Measurements from ENCODE around the gene MED15.

- no peak for TF ChIP-seq POLR2AphosphoS5 (IDR thresholded peaks at IDR 0.05; ENCODE audit: low read depth)
- no peak for TF ChIP-seq CTCF (conservative IDR thresholded peaks at IDR 0.05; ENCODE audit: low read depth in 2 of 2)
- no peak for TF ChIP-seq EZH2phosphoT487 (IDR thresholded peaks at IDR 0.05; ENCODE audit: unreplicated experiment)
- no peak for TF ChIP-seq JUNB (IDR thresholded peaks at IDR 0.05; ENCODE audit: unreplicated experiment)
- no peak for TF ChIP-seq EZH2 (IDR thresholded peaks at IDR 0.05; ENCODE audit: low read depth, unreplicated experiment)
- no peak for TF ChIP-seq ZNF331 (CRISPR knock-in tag; IDR thresholded peaks at IDR 0.05; ENCODE audit: low read depth)
Measured at GRCh38 chr22:20569059-20570058, 61.9 kb downstream of the MED15 start.
